HEK293T (cell line): ENCODE data around the gene NKAIN2.

ENCODE experiments used
- BHLHE40 ChIP-seq: fragments of 450-650 bp; IDR thresholded peaks from 2 replicates; pipeline ENCODE4 v1.6.1; 2016; ENCODE audit warnings: mild to moderate bottlenecking, moderate library complexity, borderline replicate concordance
- FOXA1 ChIP-seq: fragments of 450-650 bp; IDR thresholded peaks from 2 replicates; pipeline ENCODE4 v1.6.1; 2016; ENCODE audit warnings: mild to moderate bottlenecking
- FOXK2 ChIP-seq: fragments of 450-650 bp; IDR thresholded peaks from 2 replicates; pipeline ENCODE4 v1.6.1; 2016; ENCODE audit warnings: mild to moderate bottlenecking
- FOXM1 ChIP-seq: fragments of 450-650 bp; IDR thresholded peaks from 2 replicates; pipeline ENCODE4 v1.6.1; 2017; ENCODE audit warnings: mild to moderate bottlenecking, borderline replicate concordance
- HDGF ChIP-seq: fragments of 450-650 bp; IDR thresholded peaks from 2 replicates; pipeline ENCODE4 v1.6.1; 2017; ENCODE audit warnings: antibody characterized with exemption, borderline replicate concordance
- L3MBTL2 ChIP-seq: fragments of 450-650 bp; conservative IDR thresholded peaks from 2 replicates; pipeline ENCODE4 v1.6.1; 2016; ENCODE audit warnings: mild to moderate bottlenecking
- LEF1 ChIP-seq: fragments of 450-650 bp; IDR thresholded peaks from 2 replicates; pipeline ENCODE4 v1.6.1; 2017; ENCODE audit warnings: mild to moderate bottlenecking, borderline replicate concordance
- NFRKB ChIP-seq: fragments of 450-650 bp; IDR thresholded peaks from 2 replicates; pipeline ENCODE4 v1.6.1; 2016; ENCODE audit warnings: mild to moderate bottlenecking, moderate library complexity
- PKNOX1 ChIP-seq: fragments of 450-650 bp; IDR thresholded peaks from 2 replicates; pipeline ENCODE4 v1.6.1; 2016
- SP1 ChIP-seq: fragments of 450-650 bp; IDR thresholded peaks from 2 replicates; pipeline ENCODE4 v1.6.1; 2017
- SUZ12 ChIP-seq: fragments of 450-650 bp; IDR thresholded peaks from 2 replicates; pipeline ENCODE4 v1.6.1; 2016; ENCODE audit warnings: mild to moderate bottlenecking
- ZNF384 ChIP-seq: fragments of 450-650 bp; IDR thresholded peaks from 2 replicates; pipeline ENCODE4 v1.6.1; 2016

- TF ChIP-seq FOXK2 (no peak), PKNOX1 (no peak), L3MBTL2 (no peak), ZNF384 (no peak), HDGF (no peak), FOXM1 (no peak), SP1 (no peak), FOXA1 (no peak), LEF1 (no peak), BHLHE40 (no peak), NFRKB (no peak), SUZ12 (no peak)
Measured at GRCh38 chr6:124723671-124724070, 920.0 kb downstream of the NKAIN2 start.
